ENCODE data around the gene COL1A2. TPM values are rescaled to one million over a fixed set of nuclear protein-coding genes. Genes with fewer than 3 reads are reported as not detected.

The COL1A2 gene
- total and polyA plus RNA-seq, 2 of the 13 experiments (the other 11 are each of a cell fraction or from before 2014, with no cell fraction given), result not detected

DNA sequence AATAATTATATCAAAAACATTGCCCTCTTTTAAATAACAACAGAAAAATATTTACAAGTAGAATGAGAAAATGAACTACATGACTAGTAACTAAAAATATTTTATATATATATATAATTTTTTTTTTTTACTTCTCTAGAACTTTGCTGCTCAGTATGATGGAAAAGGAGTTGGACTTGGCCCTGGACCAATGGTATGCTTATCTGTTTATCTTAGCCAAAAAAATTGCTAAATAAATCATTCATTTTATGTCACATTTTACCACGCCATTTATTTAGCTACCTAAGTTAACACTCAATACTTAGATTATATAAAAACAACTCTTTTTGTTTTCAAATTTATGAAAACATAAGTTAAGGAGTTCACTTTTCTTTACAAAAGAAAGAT lies 6.7 kb downstream of the COL1A2 start (continued):
- TF ChIP-seq, protein P1, sequence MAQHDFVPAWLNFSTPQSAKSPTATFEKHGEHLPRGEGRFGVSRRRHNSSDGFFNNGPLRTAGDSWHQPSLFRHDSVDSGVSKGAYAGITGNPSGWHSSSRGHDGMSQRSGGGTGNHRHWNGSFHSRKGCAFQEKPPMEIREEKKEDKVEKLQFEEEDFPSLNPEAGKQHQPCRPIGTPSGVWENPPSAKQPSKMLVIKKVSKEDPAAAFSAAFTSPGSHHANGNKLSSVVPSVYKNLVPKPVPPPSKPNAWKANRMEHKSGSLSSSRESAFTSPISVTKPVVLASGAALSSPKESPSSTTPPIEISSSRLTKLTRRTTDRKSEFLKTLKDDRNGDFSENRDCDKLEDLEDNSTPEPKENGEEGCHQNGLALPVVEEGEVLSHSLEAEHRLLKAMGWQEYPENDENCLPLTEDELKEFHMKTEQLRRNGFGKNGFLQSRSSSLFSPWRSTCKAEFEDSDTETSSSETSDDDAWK (CRISPR knock-in tag; IDR thresholded peaks at IDR 0.05), result no peak
- TF ChIP-seq TRIM24 (CRISPR knock-in tag; IDR thresholded peaks at IDR 0.05) (no peak), PAX8 (CRISPR knock-in tag; IDR thresholded peaks at IDR 0.05; ENCODE audit: borderline replicate concordance) (no peak), ZNF18 (CRISPR knock-in tag; IDR thresholded peaks at IDR 0.05; ENCODE audit: insufficient replicate concordance) (no peak), TCF7 (IDR thresholded peaks at IDR 0.05; ENCODE audit: low read depth) (no peak), KAT2B (IDR thresholded peaks at IDR 0.05; ENCODE audit: borderline replicate concordance, low read depth, low read length) (no peak), ZNF83 (CRISPR knock-in tag; IDR thresholded peaks at IDR 0.05; ENCODE audit: borderline replicate concordance) (no peak), HMGA1 (CRISPR knock-in tag; conservative IDR thresholded peaks at IDR 0.05) (no peak), ZNF296 (CRISPR knock-in tag; conservative IDR thresholded peaks at IDR 0.05) (no peak), ZNF292 (CRISPR knock-in tag; IDR thresholded peaks at IDR 0.05; ENCODE audit: borderline replicate concordance, low read depth) (no peak)

DNA sequence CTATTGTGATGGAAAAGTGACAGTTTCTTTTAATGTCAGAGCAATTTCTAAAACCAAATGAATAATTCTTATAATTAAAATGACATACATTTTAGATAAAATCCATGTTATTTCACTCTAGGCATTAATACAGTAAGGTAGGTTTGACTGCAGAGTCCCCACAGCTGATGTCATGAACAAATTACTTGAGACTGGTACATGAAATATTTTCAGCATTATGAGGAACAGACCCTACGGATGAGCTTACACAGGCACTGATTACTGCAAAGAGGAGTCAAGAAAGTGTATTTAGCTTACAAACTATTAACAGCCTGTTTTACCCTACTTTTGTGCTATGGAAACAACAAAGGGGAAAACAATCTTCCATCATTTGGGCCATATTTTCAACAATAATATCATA lies 8.9 kb downstream of the COL1A2 start:
- Histone ChIP-seq H3K79me2 (ENCODE audit: insufficient read depth, low read length) (no peaks in the 10 kb centered on the region), H3K4me3 (replicated peaks in 1 of 3; ENCODE audit: insufficient read depth in 1 of 3, low read depth in 2 of 3, low read length in 3 of 3) (no peak overlapping the region), H2AFZ (ENCODE audit: low read length) (no peak overlapping the region), H3K9ac (ENCODE audit: insufficient read depth, low read depth, low read length) (no peak overlapping the region), H3K27ac (ENCODE audit: extremely low read length, insufficient read depth, low read length) (no peak overlapping the region), H3K4me2 (ENCODE audit: low read depth, low read length) (no peak overlapping the region), H3K27me3 (ENCODE audit: control insufficient read depth in 1 of 2, insufficient read depth in 2 of 2, low read length in 2 of 2) (peaks cover 0 to 1% of the 10 kb centered on the region in 2 experiments; a peak in 1 of 5 replicates), H3K36me3 (replicated peaks in 1 of 2; ENCODE audit: control insufficient read depth in 1 of 2, insufficient read depth in 2 of 2, low read length in 2 of 2) (no peaks in the 10 kb centered on the region), H3K9me3 (ENCODE audit: low read length) (no peaks in the 10 kb centered on the region), H4K20me1 (ENCODE audit: insufficient read depth, low read length) (no peaks in the 10 kb centered on the region), H3K4me1 (ENCODE audit: insufficient read depth, low read length) (no peaks in the 10 kb centered on the region)
- no TSS peak for BruUV-seq (replicated peaks)
- FAIRE-seq, result no peak
- ChIA-PET POLR2A (no interaction called here), CTCF (ENCODE audit: low intra/inter-chr PET ratio, low total read pairs) (no interaction called here)
- DNase-seq (ENCODE audit: low spot score), result no peak
- no peak for ATAC-seq
- in situ Hi-C loops (cut with HindIII; ENCODE audit: extremely low pct_ligation_motif_present, low pct_unique_long_range_greater_than_20kb), result no loop called here
- 35% methylated on average over 1 of the region's 1 CpG for WGBS (ENCODE audit: low lambda C conversion rate)
- intact Hi-C loops (cut with micrococcal nuclease; ENCODE audit: unreplicated experiment), result no loop called here
- TF ChIP-seq ZNF646 (CRISPR knock-in tag; IDR thresholded peaks at IDR 0.05) (no peak), ARHGAP35 (CRISPR knock-in tag; IDR thresholded peaks at IDR 0.05; ENCODE audit: borderline replicate concordance) (no peak), PITX1 (CRISPR knock-in tag; IDR thresholded peaks at IDR 0.05) (no peak), ZNF772 (CRISPR knock-in tag; IDR thresholded peaks at IDR 0.05) (no peak), NFYC (CRISPR knock-in tag; IDR thresholded peaks at IDR 0.05) (no peak), FOXA1 (IDR thresholded peaks at IDR 0.05) (no peak), FOXA1 (CRISPR knock-in tag; IDR thresholded peaks at IDR 0.05) (no peak)
